Measurements from ENCODE around the gene GPR142.

The GPR142 gene

DNA sequence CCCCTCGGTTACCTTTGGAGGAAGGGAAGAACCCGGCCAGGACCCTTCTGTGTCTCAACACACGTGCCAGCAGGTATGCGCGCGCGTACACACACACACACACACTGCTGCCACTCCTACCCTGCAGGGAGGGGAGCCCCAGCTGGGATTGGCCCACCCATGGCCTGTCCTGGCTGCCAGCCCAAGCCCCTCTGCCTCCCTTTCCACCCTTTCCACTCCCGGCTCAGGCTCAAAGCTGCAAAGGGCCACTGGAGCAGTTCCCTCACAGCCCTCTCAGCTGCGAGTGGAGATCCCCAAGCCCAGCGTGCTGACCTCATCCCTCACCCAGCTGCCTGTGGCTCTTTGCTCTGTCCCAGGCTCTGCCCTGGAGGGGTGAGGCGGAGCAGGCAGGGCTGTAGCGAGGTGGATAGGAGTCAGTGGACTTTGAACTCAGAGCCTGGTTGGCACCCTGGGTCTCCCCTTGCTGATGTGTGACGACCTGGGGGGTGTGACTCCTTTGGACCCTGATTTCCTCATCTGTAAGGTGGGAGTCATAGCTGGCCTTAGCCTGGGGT is 26.8 kb upstream of the GPR142 start:
- H2BK120ac ChIP-seq (ENCODE audit: low read depth, low read length), result no peak overlapping the region
- H4K8ac ChIP-seq (ENCODE audit: low read length), result no peak overlapping the region
- 49% methylated on average over 10 of the region's 13 CpGs for WGBS
- H3K9ac ChIP-seq (ENCODE audit: low read length), result no peak overlapping the region
- H3K4me2 ChIP-seq (ENCODE audit: low read length, poor library complexity, severe bottlenecking), result no peak overlapping the region
- H2BK12ac ChIP-seq (ENCODE audit: low read length in 2 of 2), result no peak overlapping the region
- no peaks in the 10 kb centered on the region for H3K79me1 ChIP-seq (replicated peaks; ENCODE audit: low read length, poor library complexity, severe bottlenecking)
- no peak overlapping the region for H3K23ac ChIP-seq (ENCODE audit: low read length in 2 of 2)
- DNase-seq, result no peak
- H3K18ac ChIP-seq (ENCODE audit: low read depth in 1 of 2, low read length in 2 of 2), result no peak overlapping the region
- no peaks in the 10 kb centered on the region for H3K9me3 ChIP-seq (ENCODE audit: control insufficient read depth, low read length)
- H3K27ac ChIP-seq (ENCODE audit: low read length, poor library complexity, severe bottlenecking), result no peak overlapping the region
- no peak overlapping the region for H2AK5ac ChIP-seq (ENCODE audit: low read length, severe bottlenecking)
- no peak overlapping the region for H3K4me3 ChIP-seq (ENCODE audit: insufficient read depth in 1 of 2, low read depth in 1 of 2, low read length in 2 of 2)
- H2BK15ac ChIP-seq (ENCODE audit: low read depth, poor library complexity, severe bottlenecking), result no peak overlapping the region
- no peaks in the 10 kb centered on the region for H3K4me1 ChIP-seq (ENCODE audit: control insufficient read depth, insufficient read depth, low read depth, low read length)
- H3K4ac ChIP-seq (ENCODE audit: low read depth in 1 of 2, low read length in 2 of 2), result no peak overlapping the region
- H3K14ac ChIP-seq (ENCODE audit: low read length in 2 of 2), result no peak overlapping the region
- H3K27me3 ChIP-seq (ENCODE audit: control insufficient read depth in 1 of 2, insufficient read depth in 1 of 2, low read length in 2 of 2), result peaks cover 15 to 69% of the 10 kb centered on the region in 2 experiments
- no peak overlapping the region for H2BK5ac ChIP-seq (ENCODE audit: low read depth, low read length, poor library complexity, severe bottlenecking)
- H3K36me3 ChIP-seq (ENCODE audit: control insufficient read depth in 1 of 2, insufficient read depth in 2 of 2, low read depth in 1 of 2, low read length in 2 of 2), result no peaks in the 10 kb centered on the region
- H2AFZ ChIP-seq (ENCODE audit: low read depth, low read length), result no peak overlapping the region
- no peak overlapping the region for H4K91ac ChIP-seq (ENCODE audit: low read length)

DNA sequence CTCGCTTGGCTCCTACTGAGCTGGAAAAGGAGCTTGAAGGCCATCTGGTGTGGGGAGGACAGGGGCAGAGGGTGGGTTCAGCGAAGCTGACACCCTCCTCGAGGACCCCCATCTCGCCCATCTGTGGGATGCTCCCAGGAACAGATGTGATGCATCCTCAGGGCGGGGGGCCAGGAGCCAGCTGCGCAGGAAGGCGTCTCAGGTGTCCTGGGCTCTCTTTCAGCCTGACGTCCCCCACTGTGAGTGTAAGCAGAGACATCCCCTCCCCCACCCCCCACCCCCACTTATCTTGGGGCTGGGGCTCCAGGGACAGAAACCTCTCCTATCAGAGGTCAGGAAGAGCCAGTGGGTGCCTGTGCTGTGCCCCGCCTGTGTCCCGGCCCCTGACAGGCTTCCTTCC is 25.1 kb upstream of the GPR142 start:
- no peak overlapping the region for H2BK12ac ChIP-seq (ENCODE audit: low read length in 2 of 2)
- H3K9me3 ChIP-seq (ENCODE audit: control insufficient read depth, low read length), result no peaks in the 10 kb centered on the region
- H3K27me3 ChIP-seq (ENCODE audit: control insufficient read depth in 1 of 2, insufficient read depth in 1 of 2, low read length in 2 of 2), result peaks cover 21 to 76% of the 10 kb centered on the region in 2 experiments
- H3K4me3 ChIP-seq (ENCODE audit: insufficient read depth in 1 of 2, low read depth in 1 of 2, low read length in 2 of 2), result no peak overlapping the region
- H3K4ac ChIP-seq (ENCODE audit: low read depth in 1 of 2, low read length in 2 of 2), result no peak overlapping the region
- no peak overlapping the region for H3K9ac ChIP-seq (ENCODE audit: low read length)
- H2BK5ac ChIP-seq (ENCODE audit: low read depth, low read length, poor library complexity, severe bottlenecking), result no peak overlapping the region
- no peak overlapping the region for H4K91ac ChIP-seq (ENCODE audit: low read length)
- H4K8ac ChIP-seq (ENCODE audit: low read length), result no peak overlapping the region
- no peak overlapping the region for H3K18ac ChIP-seq (ENCODE audit: low read depth in 1 of 2, low read length in 2 of 2)
- H3K27ac ChIP-seq (ENCODE audit: low read length, poor library complexity, severe bottlenecking), result no peak overlapping the region
- H3K4me1 ChIP-seq (ENCODE audit: control insufficient read depth, insufficient read depth, low read depth, low read length), result no peaks in the 10 kb centered on the region
- H3K4me2 ChIP-seq (ENCODE audit: low read length, poor library complexity, severe bottlenecking), result no peak overlapping the region
- H2BK120ac ChIP-seq (ENCODE audit: low read depth, low read length), result no peak overlapping the region
- no peak overlapping the region for H3K23ac ChIP-seq (ENCODE audit: low read length in 2 of 2)
- WGBS, result 85% methylated on average over 10 of the region's 10 CpGs
- no peaks in the 10 kb centered on the region for H3K79me1 ChIP-seq (replicated peaks; ENCODE audit: low read length, poor library complexity, severe bottlenecking)
- no peak overlapping the region for H3K14ac ChIP-seq (ENCODE audit: low read length in 2 of 2)
- DNase-seq, result no peak
- no peak overlapping the region for H2AFZ ChIP-seq (ENCODE audit: low read depth, low read length)
- H2AK5ac ChIP-seq (ENCODE audit: low read length, severe bottlenecking), result no peak overlapping the region
- H3K36me3 ChIP-seq (ENCODE audit: control insufficient read depth in 1 of 2, insufficient read depth in 2 of 2, low read depth in 1 of 2, low read length in 2 of 2), result no peaks in the 10 kb centered on the region
- H2BK15ac ChIP-seq (ENCODE audit: low read depth, poor library complexity, severe bottlenecking), result no peak overlapping the region

DNA sequence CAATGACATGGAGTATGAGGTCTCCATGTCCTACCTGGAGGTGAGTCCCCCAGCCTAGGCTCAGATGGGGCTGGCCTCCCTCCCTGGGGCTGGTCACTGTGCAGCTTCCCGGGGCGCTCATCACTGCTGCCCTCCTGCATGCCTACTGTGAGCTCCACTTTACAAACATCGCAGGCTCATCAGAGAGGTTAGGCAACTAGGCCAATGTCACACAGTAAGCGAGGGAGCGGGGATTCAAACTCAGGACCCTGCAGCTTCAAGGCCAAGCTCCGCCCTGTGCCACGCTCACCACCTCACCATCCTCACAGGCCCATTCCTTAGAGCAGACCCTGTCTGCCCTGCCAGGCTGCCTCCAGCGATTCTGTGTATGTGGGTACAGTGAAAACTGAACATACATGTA is 24.2 kb upstream of the GPR142 start:
- Histone ChIP-seq H3K4me3 (ENCODE audit: insufficient read depth in 1 of 2, low read depth in 1 of 2, low read length in 2 of 2) (no peak overlapping the region), H3K18ac (ENCODE audit: low read depth in 1 of 2, low read length in 2 of 2) (no peak overlapping the region), H2AFZ (ENCODE audit: low read depth, low read length) (no peak overlapping the region), H2BK12ac (ENCODE audit: low read length in 2 of 2) (no peak overlapping the region), H2BK5ac (ENCODE audit: low read depth, low read length, poor library complexity, severe bottlenecking) (no peak overlapping the region), H3K4me1 (ENCODE audit: control insufficient read depth, insufficient read depth, low read depth, low read length) (no peaks in the 10 kb centered on the region), H3K23ac (ENCODE audit: low read length in 2 of 2) (no peak overlapping the region), H3K79me1 (replicated peaks; ENCODE audit: low read length, poor library complexity, severe bottlenecking) (no peaks in the 10 kb centered on the region), H3K9me3 (ENCODE audit: control insufficient read depth, low read length) (no peaks in the 10 kb centered on the region), H4K8ac (ENCODE audit: low read length) (no peak overlapping the region), H2BK120ac (ENCODE audit: low read depth, low read length) (no peak overlapping the region), H3K9ac (ENCODE audit: low read length) (no peak overlapping the region), H4K91ac (ENCODE audit: low read length) (no peak overlapping the region), H2BK15ac (ENCODE audit: low read depth, poor library complexity, severe bottlenecking) (no peak overlapping the region), H2AK5ac (ENCODE audit: low read length, severe bottlenecking) (no peak overlapping the region), H3K27ac (ENCODE audit: low read length, poor library complexity, severe bottlenecking) (no peak overlapping the region), H3K27me3 (ENCODE audit: control insufficient read depth in 1 of 2, insufficient read depth in 1 of 2, low read length in 2 of 2) (peaks cover 17 to 74% of the 10 kb centered on the region in 2 experiments), H3K14ac (ENCODE audit: low read length in 2 of 2) (no peak overlapping the region), H3K4ac (ENCODE audit: low read depth in 1 of 2, low read length in 2 of 2) (no peak overlapping the region), H3K4me2 (ENCODE audit: low read length, poor library complexity, severe bottlenecking) (no peak overlapping the region), H3K36me3 (ENCODE audit: control insufficient read depth in 1 of 2, insufficient read depth in 2 of 2, low read depth in 1 of 2, low read length in 2 of 2) (no peaks in the 10 kb centered on the region)
- DNase-seq, result no peak
- WGBS, result 90% methylated on average over 8 of the region's 8 CpGs

DNA sequence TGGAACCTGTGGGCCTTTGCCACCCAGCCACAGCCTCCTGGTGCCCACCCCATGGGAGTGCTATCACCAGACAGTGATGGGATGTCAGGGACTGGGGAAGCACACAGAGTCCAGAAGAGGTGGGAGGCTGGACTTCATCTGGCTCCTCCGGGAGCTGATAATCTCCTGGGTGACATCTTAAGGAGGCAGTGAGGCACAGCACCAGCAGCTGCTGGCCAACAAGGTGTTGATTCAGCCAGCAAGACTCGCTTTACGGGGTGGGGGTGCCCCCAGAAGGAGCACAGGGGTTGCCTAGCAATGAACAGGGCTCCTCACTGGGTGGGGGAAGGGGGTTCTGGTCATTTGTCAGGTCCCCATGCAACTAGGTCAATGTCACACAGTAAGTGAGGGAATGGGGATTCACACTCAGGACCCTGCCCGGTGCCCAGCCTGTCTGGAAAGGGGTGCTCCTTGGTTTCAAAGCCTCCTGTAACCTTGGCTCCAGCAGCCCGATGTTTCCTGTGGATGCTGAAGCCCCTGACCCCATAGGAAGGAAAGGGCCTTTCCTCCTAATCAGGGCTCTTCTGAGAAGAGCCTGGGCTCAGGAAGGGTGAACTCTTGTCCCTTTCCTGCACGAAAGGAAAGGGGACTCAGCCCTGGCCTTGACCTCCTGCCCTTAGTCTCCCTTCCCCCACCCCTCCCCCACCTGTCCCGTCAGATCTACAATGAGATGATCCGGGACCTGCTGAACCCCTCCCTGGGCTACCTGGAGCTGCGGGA is 23.6 kb upstream of the GPR142 start:
- H4K91ac ChIP-seq (ENCODE audit: low read length), result no peak overlapping the region
- H3K4me3 ChIP-seq (ENCODE audit: insufficient read depth in 1 of 2, low read depth in 1 of 2, low read length in 2 of 2), result no peak overlapping the region
- no peak overlapping the region for H3K23ac ChIP-seq (ENCODE audit: low read length in 2 of 2)
- H3K4me2 ChIP-seq (ENCODE audit: low read length, poor library complexity, severe bottlenecking), result no peak overlapping the region
- H3K27me3 ChIP-seq (ENCODE audit: control insufficient read depth in 1 of 2, insufficient read depth in 1 of 2, low read length in 2 of 2), result peaks cover 21 to 74% of the 10 kb centered on the region in 2 experiments
- H3K36me3 ChIP-seq (ENCODE audit: control insufficient read depth in 1 of 2, insufficient read depth in 2 of 2, low read depth in 1 of 2, low read length in 2 of 2), result no peaks in the 10 kb centered on the region
- no peaks in the 10 kb centered on the region for H3K79me1 ChIP-seq (replicated peaks; ENCODE audit: low read length, poor library complexity, severe bottlenecking)
- no peak overlapping the region for H2BK120ac ChIP-seq (ENCODE audit: low read depth, low read length)
- H3K4ac ChIP-seq (ENCODE audit: low read depth in 1 of 2, low read length in 2 of 2), result no peak overlapping the region
- no peak overlapping the region for H4K8ac ChIP-seq (ENCODE audit: low read length)
- H3K18ac ChIP-seq (ENCODE audit: low read depth in 1 of 2, low read length in 2 of 2), result no peak overlapping the region
- no peak overlapping the region for H3K9ac ChIP-seq (ENCODE audit: low read length)
- no peak overlapping the region for H2BK5ac ChIP-seq (ENCODE audit: low read depth, low read length, poor library complexity, severe bottlenecking)
- no peak overlapping the region for H2AFZ ChIP-seq (ENCODE audit: low read depth, low read length)
- WGBS, result 62% methylated on average over 9 of the region's 9 CpGs
- no peak overlapping the region for H3K27ac ChIP-seq (ENCODE audit: low read length, poor library complexity, severe bottlenecking)
- no peak for DNase-seq
- no peaks in the 10 kb centered on the region for H3K4me1 ChIP-seq (ENCODE audit: control insufficient read depth, insufficient read depth, low read depth, low read length)
- no peak overlapping the region for H3K14ac ChIP-seq (ENCODE audit: low read length in 2 of 2)
- H3K9me3 ChIP-seq (ENCODE audit: control insufficient read depth, low read length), result no peaks in the 10 kb centered on the region
- H2AK5ac ChIP-seq (ENCODE audit: low read length, severe bottlenecking), result no peak overlapping the region
- no peak overlapping the region for H2BK12ac ChIP-seq (ENCODE audit: low read length in 2 of 2)
- H2BK15ac ChIP-seq (ENCODE audit: low read depth, poor library complexity, severe bottlenecking), result no peak overlapping the region

Data from mesenchymal stem cell (in vitro differentiated cells and primary cell).